Muscle layer of duodenum (tissue), 2 donors: Measurements from ENCODE around the gene ACAD10.
A peak's percentile ranks its signal among the peaks of the same experiment; 100 is the strongest.
"Not testable (repeated sequence)": the region's sequence is repeated elsewhere in the genome, so short reads cannot be mapped to it uniquely, and the experiment has no call there.

Experiments used
- H3K27ac ChIP-seq: one replicate; pipeline ENCODE4 v1.7.0; 2013; ENCODE audit warnings: mild to moderate bottlenecking, low read length
- H3K27me3 ChIP-seq: one replicate; pipeline ENCODE4 v1.7.0; 2013; ENCODE audit warnings: low read depth, mild to moderate bottlenecking, control low read depth, low read length
- H3K36me3 ChIP-seq, 2 donors: one replicate each; pipeline ENCODE4 v1.7.0; 2013; ENCODE audit warnings: low read length in 2 of 2, control low read depth in 1 of 2, mild to moderate bottlenecking in 1 of 2; ENCODE audit not compliant: insufficient read depth in 2 of 2, control insufficient read depth in 1 of 2
- H3K4me1 ChIP-seq, 2 donors: one replicate each; pipeline ENCODE4 v1.7.0; 2013; ENCODE audit warnings: low read length in 2 of 2, mild to moderate bottlenecking in 2 of 2, control low read depth in 1 of 2, moderate library complexity in 1 of 2; ENCODE audit not compliant: insufficient read depth in 2 of 2, control insufficient read depth in 1 of 2
- H3K4me3 ChIP-seq, 2 donors: one replicate each; pipeline ENCODE4 v1.7.0; 2013; ENCODE audit warnings: low read length in 2 of 2, low read depth in 1 of 2, mild to moderate bottlenecking in 1 of 2
- H3K9me3 ChIP-seq, 2 donors: one replicate each; pipeline ENCODE4 v1.7.0; 2013; ENCODE audit warnings: low read length in 2 of 2, control low read depth in 1 of 2, mild to moderate bottlenecking in 1 of 2; ENCODE audit not compliant: control insufficient read depth in 1 of 2
- donor health status: healthy.

Gene ACAD10

GRCh38 chr12:111685811-111686573 is at the start of gene ACAD10, which contains the start of gene BRAP:
ACAD10 (plus strand) TSS chr12:111686053; CDS start chr12:111692710, 6,657 bp downstream.
BRAP (minus strand) TSS chr12:111685956; CDS start chr12:111685792, 164 bp downstream.
- peaks cover 14 to 28% of the 10 kb centered on the region in 2 donors for H3K4me1 ChIP-seq
- no peaks in the 10 kb centered on the region for H3K27me3 ChIP-seq
- no peaks in the 10 kb centered on the region for H3K9me3 ChIP-seq
- peak within 1 kb of the TSS; percentile 85 for H3K27ac ChIP-seq
- peaks cover 10 to 24% of the 10 kb centered on the region in 2 donors for H3K36me3 ChIP-seq
- H3K4me3 ChIP-seq, result peak within 1 kb of the TSS; percentile 98 to 99

DNA sequence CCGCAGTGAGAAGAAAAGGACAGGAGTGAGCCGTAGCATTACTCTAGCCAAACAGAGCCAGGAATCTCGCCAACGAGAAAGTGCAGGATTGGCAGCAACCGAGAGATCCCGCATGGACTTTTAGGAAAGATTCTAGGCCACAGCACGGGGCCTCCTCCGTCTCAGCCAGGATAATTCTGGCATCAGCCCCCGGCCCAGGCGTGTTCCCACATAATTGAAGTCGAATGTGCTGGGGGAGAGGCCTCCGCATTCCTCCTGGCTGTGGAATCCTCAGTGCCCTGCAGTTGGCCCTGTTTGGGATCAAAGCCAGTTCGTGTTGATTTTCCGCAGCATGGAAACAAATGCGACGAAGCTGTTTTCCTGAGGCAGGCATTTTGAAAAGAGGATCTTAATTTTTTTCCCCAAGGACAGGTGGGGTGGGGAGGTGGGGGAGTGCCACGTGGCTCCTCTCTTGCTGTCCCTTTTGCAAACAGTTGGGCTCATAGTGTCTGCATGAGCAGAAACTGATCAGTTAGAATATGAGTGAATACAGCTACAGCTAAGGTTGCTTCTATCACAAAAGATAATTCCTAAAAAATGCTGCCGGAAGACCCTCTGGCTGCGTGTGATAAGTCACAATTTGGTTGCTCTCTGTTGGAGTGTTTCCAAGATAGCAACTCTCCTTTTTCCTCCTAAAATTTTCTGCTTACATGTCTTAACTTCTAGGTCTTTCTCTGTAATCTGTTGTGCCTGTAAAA is 49.5 kb upstream of the ACAD10 start:
- H3K4me1 ChIP-seq, result peaks cover 4 to 17% of the 10 kb centered on the region in 2 donors
- peak overlapping the region; percentile 64 for H3K27ac ChIP-seq
- no peaks in the 10 kb centered on the region for H3K9me3 ChIP-seq
- no peaks in the 10 kb centered on the region for H3K36me3 ChIP-seq
- peak overlapping the region in 1 of 2 donors; percentile 38 for H3K4me3 ChIP-seq
- H3K27me3 ChIP-seq, result no peaks in the 10 kb centered on the region

GRCh38 chr12:111638556-111638955 is 47.3 kb upstream of the ACAD10 start:
- Histone ChIP-seq H3K4me3 (no peak overlapping the region), H3K4me1 (peaks cover 4 to 27% of the 10 kb centered on the region in 2 donors), H3K27ac (no peak overlapping the region), H3K36me3 (peaks cover 12 to 16% of the 10 kb centered on the region in 2 donors), H3K27me3 (no peaks in the 10 kb centered on the region), H3K9me3 (no peaks in the 10 kb centered on the region)

DNA sequence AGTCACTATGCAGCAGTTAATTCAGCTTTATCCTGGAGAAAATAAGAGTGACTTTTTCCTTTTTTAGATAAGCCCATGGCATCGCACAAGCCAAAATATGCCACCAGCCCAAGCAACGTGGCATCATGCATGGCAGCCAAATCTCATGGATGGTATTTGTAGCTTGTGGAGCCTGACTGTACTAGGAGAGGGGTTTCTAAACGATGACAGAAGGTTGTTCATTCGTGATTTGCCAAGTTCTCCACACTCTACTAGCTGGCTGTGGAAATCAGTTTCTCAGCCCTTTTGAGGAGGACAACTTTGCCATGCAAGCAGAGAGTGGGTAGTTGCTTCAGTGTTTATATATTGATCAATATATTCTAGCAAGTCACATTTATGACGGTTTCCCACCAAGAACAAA is 45.3 kb upstream of the ACAD10 start:
- no peak overlapping the region for H3K27ac ChIP-seq
- no peaks in the 10 kb centered on the region for H3K27me3 ChIP-seq
- peaks cover 28 to 29% of the 10 kb centered on the region in 2 donors for H3K36me3 ChIP-seq
- no peak overlapping the region for H3K4me3 ChIP-seq
- H3K9me3 ChIP-seq, result no peaks in the 10 kb centered on the region
- H3K4me1 ChIP-seq, result peaks cover 4 to 25% of the 10 kb centered on the region in 2 donors

- H3K36me3 ChIP-seq, result peaks cover 45 to 51% of the 10 kb centered on the region in 2 donors
- peaks cover 0 to 10% of the 10 kb centered on the region in 2 donors for H3K4me1 ChIP-seq
- H3K9me3 ChIP-seq, result no peaks in the 10 kb centered on the region
- no peaks in the 10 kb centered on the region for H3K27me3 ChIP-seq
- H3K4me3 ChIP-seq, result no peak overlapping the region
- H3K27ac ChIP-seq, result peak overlapping the region; percentile 3
Measured at GRCh38 chr12:111642681-111643426, 43.0 kb upstream of the ACAD10 start.

GRCh38 chr12:111643427-111643826 is 42.4 kb upstream of the ACAD10 start:
- Histone ChIP-seq H3K4me1 (peaks cover 0 to 10% of the 10 kb centered on the region in 2 donors), H3K36me3 (peaks cover 45 to 53% of the 10 kb centered on the region in 2 donors), H3K27ac (no peak overlapping the region), H3K4me3 (no peak overlapping the region), H3K27me3 (no peaks in the 10 kb centered on the region), H3K9me3 (no peaks in the 10 kb centered on the region)

GRCh38 chr12:111645433-111645832 is 40.4 kb upstream of the ACAD10 start:
- H3K27ac ChIP-seq, result no peak overlapping the region
- peaks cover 0 to 10% of the 10 kb centered on the region in 2 donors for H3K4me1 ChIP-seq
- no peaks in the 10 kb centered on the region for H3K9me3 ChIP-seq
- no peak overlapping the region for H3K4me3 ChIP-seq
- no peaks in the 10 kb centered on the region for H3K27me3 ChIP-seq
- H3K36me3 ChIP-seq, result peaks cover 55 to 67% of the 10 kb centered on the region in 2 donors

GRCh38 chr12:111650912-111651311 is 34.9 kb upstream of the ACAD10 start:
- no peak overlapping the region for H3K27ac ChIP-seq
- H3K27me3 ChIP-seq, result no peaks in the 10 kb centered on the region
- H3K36me3 ChIP-seq, result peaks cover 37 to 79% of the 10 kb centered on the region in 2 donors
- no peaks in the 10 kb centered on the region for H3K9me3 ChIP-seq
- H3K4me3 ChIP-seq, result no peak overlapping the region
- no peaks in the 10 kb centered on the region for H3K4me1 ChIP-seq

DNA sequence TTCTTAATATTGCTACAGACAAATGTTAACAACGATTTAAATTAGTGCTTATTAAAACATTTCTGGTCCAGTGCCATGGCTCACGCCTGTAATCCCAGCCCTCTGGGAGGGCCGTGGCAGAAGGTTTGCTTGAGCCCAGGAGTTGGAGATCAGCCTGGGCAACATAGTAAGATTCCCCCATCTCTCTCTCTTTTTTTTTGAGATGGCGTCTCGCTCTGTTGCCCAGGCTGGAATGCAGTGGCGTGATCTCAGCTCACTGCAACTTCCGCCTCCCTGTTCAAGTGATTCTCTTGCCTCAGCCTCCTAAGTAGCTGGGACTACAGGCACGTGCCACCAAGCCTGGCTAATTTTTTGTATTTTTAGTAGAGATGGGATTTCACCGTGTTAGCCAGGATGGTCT is 33.3 kb upstream of the ACAD10 start:
- peaks cover 33 to 76% of the 10 kb centered on the region in 2 donors for H3K36me3 ChIP-seq
- H3K4me3 ChIP-seq, H3K27ac ChIP-seq, H3K27me3 ChIP-seq, H3K4me1 ChIP-seq, H3K9me3 ChIP-seq: not testable (repeated sequence)

- Histone ChIP-seq H3K4me1 (no peaks in the 10 kb centered on the region), H3K27ac (no peak overlapping the region), H3K27me3 (no peaks in the 10 kb centered on the region), H3K4me3 (no peak overlapping the region), H3K36me3 (peaks cover 34 to 80% of the 10 kb centered on the region in 2 donors), H3K9me3 (no peaks in the 10 kb centered on the region)
Measured at GRCh38 chr12:111653596-111653995, 32.3 kb upstream of the ACAD10 start.

DNA sequence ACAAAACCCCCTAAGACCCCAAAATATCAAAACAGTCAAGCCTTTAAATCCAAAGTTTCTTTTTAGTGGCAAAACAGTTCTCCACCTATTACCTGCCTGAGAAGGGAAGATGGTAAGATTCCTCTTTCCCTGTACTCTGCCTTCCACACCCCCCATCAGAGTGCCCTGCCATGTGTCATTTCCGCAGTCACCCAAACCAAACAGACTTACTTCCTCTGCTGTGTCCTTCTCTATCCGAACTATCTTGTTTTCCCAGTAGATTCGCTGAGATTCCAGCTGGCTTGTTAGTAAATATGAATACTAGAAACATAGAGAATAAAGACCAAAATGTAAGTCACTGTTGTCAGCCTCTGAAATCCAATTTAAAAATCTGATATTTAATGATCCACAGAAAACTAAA is 30.5 kb upstream of the ACAD10 start:
- H3K27ac ChIP-seq, result no peak overlapping the region

More for the DNA sequence above, 30.5 kb upstream of the ACAD10 start:
- Histone ChIP-seq H3K36me3 (peaks cover 31 to 75% of the 10 kb centered on the region in 2 donors), H3K4me1 (no peaks in the 10 kb centered on the region), H3K9me3 (no peaks in the 10 kb centered on the region), H3K4me3 (no peak overlapping the region), H3K27me3 (no peaks in the 10 kb centered on the region)
